Measurements from ENCODE around the gene ZRSR2.

ZRSR2 gene

GRCh38 chrX:15853586-15854079, 63.3 kb downstream of the ZRSR2 start:
- no peak for DNase-seq (ENCODE audit: low read depth)

- DNase-seq (ENCODE audit: low read depth): no peak
Observed at GRCh38 chrX:15854080-15854655, 63.9 kb downstream of the ZRSR2 start.

GRCh38 chrX:15854712-15855567, 64.7 kb downstream of the ZRSR2 start, which contains the start of gene AP1S2:
TSS of gene AP1S2 (minus strand) at chrX:15854813. CDS start at chrX:15852524, 2,289 bp downstream.
- peak; percentile 98 for DNase-seq (ENCODE audit: low read depth)

GRCh38 chrX:15855568-15856221, 65.4 kb downstream of the ZRSR2 start:
- no peak for DNase-seq (ENCODE audit: low read depth)

- no peak for DNase-seq (ENCODE audit: low read depth)
Observed at GRCh38 chrX:15856222-15856587, 65.9 kb downstream of the ZRSR2 start.

- DNase-seq (ENCODE audit: low read depth): no peak
Observed at GRCh38 chrX:15856636-15857035, 66.4 kb downstream of the ZRSR2 start.

GRCh38 chrX:15858051-15858450, 67.8 kb downstream of the ZRSR2 start:
- DNase-seq (ENCODE audit: low read depth): no peak

- no peak for DNase-seq (ENCODE audit: low read depth)
Observed at GRCh38 chrX:15860921-15861320, 70.6 kb downstream of the ZRSR2 start.

- no peak for DNase-seq (ENCODE audit: low read depth)
Observed at GRCh38 chrX:15864023-15864422, 73.7 kb downstream of the ZRSR2 start.

- DNase-seq (ENCODE audit: low read depth): no peak
Observed at GRCh38 chrX:15864629-15865028, 74.3 kb downstream of the ZRSR2 start.

- no peak for DNase-seq (ENCODE audit: low read depth)
Observed at GRCh38 chrX:15866147-15866546, 75.9 kb downstream of the ZRSR2 start.

- DNase-seq (ENCODE audit: low read depth): no peak
Observed at GRCh38 chrX:15869695-15870094, 79.4 kb downstream of the ZRSR2 start.

- no peak for DNase-seq (ENCODE audit: low read depth)
Observed at GRCh38 chrX:15870310-15870709, 80.0 kb downstream of the ZRSR2 start.

All from stimulated activated CD8-positive, alpha-beta memory T cell treated with anti-CD3 and anti-CD28 coated beads, Interleukin-12 subunit alpha, Interleukin-12 subunit beta, amount 100 ng/mL, for 4 hours (primary cell).